ENCODE measurements around the gene LEAP2.

The LEAP2 gene

GRCh38 chr5:132873119-132873929, at the start of gene LEAP2:
Gene LEAP2 (plus strand): TSS chr5:132873668. CDS start chr5:132873695, 27 bp downstream.
- no peak for DNase-seq

- no peak for DNase-seq
Observed at GRCh38 chr5:132824426-132824825, 49.0 kb upstream of the LEAP2 start.

GRCh38 chr5:132825033-132825833, 48.2 kb upstream of the LEAP2 start:
- DNase-seq = no peak

GRCh38 chr5:132825834-132826391, 47.6 kb upstream of the LEAP2 start:
- peak; percentile 11 for DNase-seq

GRCh38 chr5:132826424-132827082, 46.9 kb upstream of the LEAP2 start:
- no peak for DNase-seq

GRCh38 chr5:132827943-132828673, 45.4 kb upstream of the LEAP2 start:
- no peak for DNase-seq

GRCh38 chr5:132828846-132829494, 44.5 kb upstream of the LEAP2 start:
- DNase-seq = no peak

- peak; percentile 71 for DNase-seq
Observed at GRCh38 chr5:132829742-132830435, 43.6 kb upstream of the LEAP2 start.

GRCh38 chr5:132830436-132831094, 42.9 kb upstream of the LEAP2 start, which contains the start of gene SHROOM1:
Gene SHROOM1 (minus strand): TSS chr5:132830647. CDS start chr5:132826140, 4,507 bp downstream.
- peak; percentile 15 for DNase-seq

- no peak for DNase-seq
Observed at GRCh38 chr5:132831095-132831860, 42.2 kb upstream of the LEAP2 start.

GRCh38 chr5:132832612-132833011, 40.9 kb upstream of the LEAP2 start:
- DNase-seq = no peak

GRCh38 chr5:132834057-132834456, 39.4 kb upstream of the LEAP2 start:
- DNase-seq = no peak

GRCh38 chr5:132836852-132837251, 36.6 kb upstream of the LEAP2 start:
- DNase-seq = no peak

GRCh38 chr5:132837868-132838267, 35.6 kb upstream of the LEAP2 start:
- no peak for DNase-seq

- DNase-seq = no peak
Observed at GRCh38 chr5:132838516-132839282, 34.8 kb upstream of the LEAP2 start.

GRCh38 chr5:132839426-132840301, 33.8 kb upstream of the LEAP2 start:
- no peak for DNase-seq

GRCh38 chr5:132840313-132840712, 33.2 kb upstream of the LEAP2 start:
- no peak for DNase-seq

- DNase-seq = no peak
Observed at GRCh38 chr5:132840896-132841295, 32.6 kb upstream of the LEAP2 start.
